OCI-LY3 (cell line): Measurements from ENCODE around the gene UST.

Source experiments
- H2AFZ ChIP-seq: fragments of 200-600, 300-600 bp; shearing (Covaris generic); 2 replicates; pipeline ENCODE4 v1.6.0; 2014; ENCODE audit warnings: antibody characterized with exemption, low read depth, low read length
- H3K27ac ChIP-seq: fragments of 200-600, 300-600 bp; sonication (generic); 2 replicates; pipeline ENCODE4 v1.5.1; 2014; ENCODE audit warnings: mild to moderate bottlenecking, low read length, moderate library complexity, mixed read lengths
- H3K27me3 ChIP-seq: fragments of 200-600, 300-600 bp; sonication (generic); 2 replicates; pipeline ENCODE4 v1.6.1; 2014; ENCODE audit warnings: low read depth, low read length, mixed read lengths
- H3K36me3 ChIP-seq: fragments of 200-600, 300-600 bp; sonication (generic); replicated peaks from 2 replicates; pipeline ENCODE3; 2014; ENCODE audit warnings: low read depth, low read length, mixed read lengths
- H3K4me1 ChIP-seq: fragments of 300-600, 200-600 bp; sonication (generic); 2 replicates; pipeline ENCODE4 v1.6.1; 2014; ENCODE audit warnings: low read length, mixed read lengths
- H3K4me2 ChIP-seq: fragments of 200-600, 300-600 bp; sonication (generic); 2 replicates; pipeline ENCODE4 v1.6.1; 2014; ENCODE audit warnings: low read length, mixed read lengths
- H3K4me3 ChIP-seq: fragments of 300-600, 200-600 bp; sonication (generic); 2 replicates; pipeline ENCODE4 v1.5.1; 2014; ENCODE audit warnings: antibody characterized with exemption, mild to moderate bottlenecking, low read length, moderate library complexity
- H3K79me2 ChIP-seq: fragments of 300-600, 200-600 bp; shearing (Covaris generic); 2 replicates; pipeline ENCODE4 v1.6.1; 2014; ENCODE audit warnings: mild to moderate bottlenecking, low read length, mixed read lengths
- H3K9ac ChIP-seq: fragments of 300-600, 200-600 bp; shearing (Covaris generic); 2 replicates; pipeline ENCODE4 v1.6.0; 2014; ENCODE audit warnings: mild to moderate bottlenecking, low read length, moderate library complexity
- H3K9me3 ChIP-seq: fragments of 200-600, 300-600 bp; shearing (Covaris generic); 2 replicates; pipeline ENCODE4 v1.6.1; 2014; ENCODE audit warnings: low read length, mixed read lengths; ENCODE audit not compliant: insufficient read depth
- H4K20me1 ChIP-seq: fragments of 200-600, 300-600 bp; sonication (generic); 2 replicates; pipeline ENCODE4 v1.6.1; 2016; ENCODE audit warnings: low read length, mixed read lengths; ENCODE audit not compliant: insufficient read depth
- CTCF ChIP-seq: fragments of 200-600, 300-600 bp; sonication (generic); IDR thresholded peaks from 2 replicates; pipeline ENCODE4 v1.5.1; 2014; ENCODE audit warnings: antibody characterized with exemption, low read length, low read depth
- EZH2phosphoT487 ChIP-seq: fragments of 200-600 bp; shearing (Covaris generic); IDR thresholded peaks from 2 replicates; pipeline ENCODE4 v1.6.1; 2018; ENCODE audit warnings: antibody characterized with exemption, mixed run types, low read depth

The UST gene

GRCh38 chr6:148791372-148791771 is 44.5 kb downstream of the UST start:
- Histone ChIP-seq H3K27me3 (no peaks in the 10 kb centered on the region), H4K20me1 (no peaks in the 10 kb centered on the region), H3K4me2 (no peak overlapping the region), H3K4me1 (peaks cover 4% of the 10 kb centered on the region), H3K9ac (no peak overlapping the region), H3K36me3 (peaks cover 7% of the 10 kb centered on the region), H3K27ac (no peak overlapping the region), H3K9me3 (peaks cover 6% of the 10 kb centered on the region), H2AFZ (no peak overlapping the region), H3K4me3 (no peak overlapping the region), H3K79me2 (no peaks in the 10 kb centered on the region)
- TF ChIP-seq CTCF (no peak), EZH2phosphoT487 (no peak)

- H3K4me2 ChIP-seq = no peak overlapping the region
- H4K20me1 ChIP-seq = no peaks in the 10 kb centered on the region
- H3K9me3 ChIP-seq = peaks cover 6% of the 10 kb centered on the region
- no peak overlapping the region for H3K27ac ChIP-seq
- no peaks in the 10 kb centered on the region for H3K27me3 ChIP-seq
- no peak overlapping the region for H3K9ac ChIP-seq
- H3K79me2 ChIP-seq = no peaks in the 10 kb centered on the region
- no peak for TF ChIP-seq CTCF
- TF ChIP-seq EZH2phosphoT487 = no peak
- peaks cover 7% of the 10 kb centered on the region for H3K36me3 ChIP-seq
- H2AFZ ChIP-seq = no peak overlapping the region
- peaks cover 4% of the 10 kb centered on the region for H3K4me1 ChIP-seq
- H3K4me3 ChIP-seq = no peak overlapping the region
These were observed 46.9 kb downstream of the UST start for GRCh38 chr6:148793721-148794120.

- Histone ChIP-seq H3K36me3 (peaks cover 7% of the 10 kb centered on the region), H3K79me2 (no peaks in the 10 kb centered on the region), H3K27me3 (no peaks in the 10 kb centered on the region), H3K4me1 (peaks cover 4% of the 10 kb centered on the region), H3K4me3 (no peak overlapping the region), H4K20me1 (no peaks in the 10 kb centered on the region), H3K9ac (no peak overlapping the region), H3K4me2 (no peak overlapping the region), H3K27ac (no peak overlapping the region), H3K9me3 (peaks cover 6% of the 10 kb centered on the region), H2AFZ (no peak overlapping the region)
- TF ChIP-seq CTCF (no peak), EZH2phosphoT487 (no peak)
These were observed 48.0 kb downstream of the UST start for GRCh38 chr6:148794797-148795196.

GRCh38 chr6:148795563-148795962 is 48.7 kb downstream of the UST start:
- Histone ChIP-seq H4K20me1 (no peaks in the 10 kb centered on the region), H3K4me2 (no peak overlapping the region), H3K36me3 (peaks cover 7% of the 10 kb centered on the region), H3K4me3 (no peak overlapping the region), H3K9ac (no peak overlapping the region), H3K27ac (no peak overlapping the region), H2AFZ (no peak overlapping the region), H3K79me2 (no peaks in the 10 kb centered on the region), H3K9me3 (peaks cover 6% of the 10 kb centered on the region), H3K4me1 (peaks cover 11% of the 10 kb centered on the region), H3K27me3 (no peaks in the 10 kb centered on the region)
- TF ChIP-seq CTCF = no peak
- no peak for TF ChIP-seq EZH2phosphoT487
